NCI-H82 (cell line): Measurements from ENCODE around the gene SFTA2.
A peak's percentile ranks its signal among the peaks of the same experiment; 100 is the strongest.
"Not testable (repeated sequence)": the region's sequence is repeated elsewhere in the genome, so short reads cannot be mapped to it uniquely, and the experiment has no call there.

Experiments
- DNase-seq: peaks from one replicate; lab custom pipeline; 2025; lab: John Stamatoyannopoulos, UW

SFTA2 gene

DNA sequence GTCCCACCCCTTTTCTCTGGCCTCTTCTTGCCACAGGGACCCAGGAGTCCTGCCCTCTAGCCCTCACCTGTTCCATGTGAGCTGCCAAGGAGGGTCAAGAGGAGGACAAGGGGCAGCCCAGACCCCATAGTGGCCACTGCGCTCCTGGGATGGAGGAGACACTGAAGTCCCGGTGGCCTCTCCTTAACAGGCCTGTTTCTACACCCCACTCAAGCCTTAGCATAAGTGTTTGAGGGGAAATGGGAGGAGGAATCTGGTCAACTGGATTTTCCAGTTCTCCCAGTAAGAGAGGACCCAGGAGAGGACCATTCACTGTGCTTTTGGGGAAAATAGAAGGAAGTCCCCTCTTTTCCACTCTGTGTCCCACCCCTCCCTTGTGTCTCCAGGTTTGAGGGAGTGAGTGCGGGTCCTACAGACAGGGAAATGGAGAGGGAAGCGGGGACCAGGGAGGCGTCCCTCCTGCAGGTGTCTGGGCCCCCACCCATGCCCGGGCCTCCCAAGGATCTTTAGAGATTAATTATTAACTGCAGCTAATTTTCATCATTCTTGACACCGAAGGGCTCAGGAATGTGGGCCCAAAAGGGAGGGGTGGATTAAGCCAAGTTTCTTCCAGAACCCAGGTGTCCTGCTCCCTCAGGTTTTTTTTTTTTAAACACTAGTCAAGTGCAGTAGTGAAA lies at the start of gene SFTA2:
Gene SFTA2, minus strand, starts transcription at position 202 of the 677 bp plus-strand sequence. Its CDS starts 74 bp downstream, at position 128.
- DNase-seq: no peak

DNA sequence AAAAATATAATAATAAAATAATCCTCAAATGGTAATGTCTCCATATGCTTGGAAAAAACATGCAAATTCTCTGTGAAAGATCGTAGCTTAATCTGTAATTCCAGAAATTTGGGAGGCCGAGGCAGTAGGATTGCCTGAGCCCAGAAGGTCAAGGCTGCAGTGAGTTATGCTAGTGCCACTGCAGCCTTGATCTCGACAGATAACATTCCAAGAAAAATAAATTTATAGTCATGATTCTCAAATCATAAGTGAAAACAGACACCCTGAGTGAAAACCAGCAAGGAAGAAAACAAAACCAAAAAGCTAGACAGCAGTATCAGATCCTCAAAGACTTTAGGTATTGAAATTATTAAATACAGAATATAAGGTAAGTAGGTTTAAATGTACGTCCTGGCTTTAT lies 47.7 kb upstream of the SFTA2 start:
- DNase-seq: no peak

- DNase-seq: no peak
Measured at GRCh38 chr6:30979141-30979540, 47.2 kb upstream of the SFTA2 start.

- no peak for DNase-seq
Measured at GRCh38 chr6:30974490-30975252, 42.7 kb upstream of the SFTA2 start.

DNA sequence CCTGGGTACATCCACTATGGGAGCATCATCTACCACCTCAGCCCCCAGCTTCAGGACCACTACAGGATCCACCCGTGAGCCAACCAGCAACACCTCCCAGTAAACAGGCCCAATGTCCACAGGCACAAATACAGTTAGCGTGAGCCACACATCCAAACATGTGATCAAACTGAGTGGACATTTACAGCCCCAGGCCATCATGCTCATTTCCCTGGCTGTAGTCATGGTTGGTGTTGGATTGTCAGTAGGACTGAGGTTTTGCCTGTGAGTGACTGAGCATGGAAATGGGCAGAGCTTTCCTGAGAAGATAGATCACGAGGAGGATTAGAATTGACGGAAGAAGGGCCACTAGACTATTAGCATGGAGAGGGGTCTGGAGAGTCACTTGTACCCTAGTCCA lies 40.8 kb upstream of the SFTA2 start:
- DNase-seq: no peak

- no peak for DNase-seq
Measured at GRCh38 chr6:30970946-30971345, 39.0 kb upstream of the SFTA2 start.

DNA sequence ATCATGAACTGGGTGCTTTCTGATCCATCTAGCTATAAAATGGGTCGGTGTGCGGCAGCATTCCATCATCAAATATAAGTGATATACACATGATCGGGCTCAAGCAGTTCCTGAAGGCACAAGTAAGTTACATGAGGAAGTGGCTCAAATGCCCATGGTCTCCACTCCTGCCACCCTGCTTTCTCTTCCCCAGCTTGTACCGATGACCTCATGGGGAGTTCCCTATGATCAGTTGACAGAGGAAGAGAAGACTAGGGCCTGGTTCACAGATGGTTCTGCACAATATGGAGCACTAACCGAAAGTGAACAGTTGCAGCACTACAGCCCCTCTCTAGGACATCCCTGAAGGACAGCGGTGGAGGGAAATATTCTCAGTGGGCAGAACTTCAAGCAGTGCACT lies 37.2 kb upstream of the SFTA2 start:
- DNase-seq: not testable (repeated sequence)

GRCh38 chr6:30966154-30966553 lies 34.2 kb upstream of the SFTA2 start:
- DNase-seq: no peak

DNA sequence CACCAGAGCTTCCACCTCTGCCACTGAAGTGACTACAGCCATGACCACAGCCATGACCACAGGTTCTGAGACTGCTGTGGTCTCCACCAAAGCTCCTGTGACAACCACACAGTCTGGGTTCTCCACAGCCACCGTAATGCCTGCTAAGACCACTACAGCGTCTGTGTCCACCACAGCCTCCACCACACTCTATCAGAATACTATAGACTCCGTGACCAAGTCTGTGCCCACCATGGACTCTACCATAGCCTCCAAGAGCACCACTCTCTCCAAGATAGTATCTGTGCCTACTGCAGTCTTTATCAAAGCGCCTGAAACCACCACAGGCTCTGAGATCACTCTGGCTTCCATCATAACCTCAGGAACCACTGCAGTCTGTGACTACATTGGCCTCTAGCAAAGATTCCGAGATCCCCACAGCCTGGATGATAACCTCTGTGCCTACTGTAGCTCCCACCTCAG lies 33.2 kb upstream of the SFTA2 start:
- DNase-seq: no peak

DNA sequence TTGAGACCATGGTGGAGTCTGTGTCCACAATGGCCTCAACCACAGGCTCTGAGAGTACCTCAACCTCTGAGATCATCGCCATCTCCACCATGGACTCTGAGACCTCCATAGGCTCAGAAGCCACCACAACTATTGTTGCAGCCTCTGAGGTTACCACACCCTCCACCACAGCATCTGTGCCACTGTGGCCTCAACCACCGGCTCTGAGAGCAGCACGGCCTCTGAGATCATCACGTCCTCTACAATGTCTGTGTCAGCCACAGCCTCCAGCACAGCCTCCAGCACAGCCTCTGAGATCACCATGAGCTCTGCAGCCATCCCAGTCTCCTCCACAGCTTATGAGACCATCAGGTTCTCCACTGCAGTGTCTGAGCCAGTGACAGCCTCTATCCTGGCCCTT lies 32.1 kb upstream of the SFTA2 start:
- no peak for DNase-seq

DNA sequence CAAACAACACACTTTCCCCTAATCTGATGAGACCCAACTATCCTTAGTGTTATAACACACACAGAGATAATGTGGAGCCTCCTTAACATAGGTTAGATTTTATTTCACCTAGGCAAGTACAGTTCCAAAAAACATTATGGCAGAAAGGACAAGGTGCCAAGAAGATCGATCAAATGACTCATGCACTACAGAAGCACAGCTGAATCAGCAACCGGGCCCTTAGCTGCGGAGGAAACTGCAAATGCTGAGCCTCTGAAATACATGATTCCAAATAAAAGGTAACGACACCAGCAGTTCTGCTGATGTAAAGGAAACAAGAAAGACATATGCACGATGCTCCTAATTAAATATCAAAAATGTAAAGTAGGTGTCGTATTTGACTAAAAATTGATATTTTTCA lies 31.7 kb upstream of the SFTA2 start:
- DNase-seq: no peak

GRCh38 chr6:30962716-30963115 lies 30.7 kb upstream of the SFTA2 start:
- DNase-seq: no peak

DNA sequence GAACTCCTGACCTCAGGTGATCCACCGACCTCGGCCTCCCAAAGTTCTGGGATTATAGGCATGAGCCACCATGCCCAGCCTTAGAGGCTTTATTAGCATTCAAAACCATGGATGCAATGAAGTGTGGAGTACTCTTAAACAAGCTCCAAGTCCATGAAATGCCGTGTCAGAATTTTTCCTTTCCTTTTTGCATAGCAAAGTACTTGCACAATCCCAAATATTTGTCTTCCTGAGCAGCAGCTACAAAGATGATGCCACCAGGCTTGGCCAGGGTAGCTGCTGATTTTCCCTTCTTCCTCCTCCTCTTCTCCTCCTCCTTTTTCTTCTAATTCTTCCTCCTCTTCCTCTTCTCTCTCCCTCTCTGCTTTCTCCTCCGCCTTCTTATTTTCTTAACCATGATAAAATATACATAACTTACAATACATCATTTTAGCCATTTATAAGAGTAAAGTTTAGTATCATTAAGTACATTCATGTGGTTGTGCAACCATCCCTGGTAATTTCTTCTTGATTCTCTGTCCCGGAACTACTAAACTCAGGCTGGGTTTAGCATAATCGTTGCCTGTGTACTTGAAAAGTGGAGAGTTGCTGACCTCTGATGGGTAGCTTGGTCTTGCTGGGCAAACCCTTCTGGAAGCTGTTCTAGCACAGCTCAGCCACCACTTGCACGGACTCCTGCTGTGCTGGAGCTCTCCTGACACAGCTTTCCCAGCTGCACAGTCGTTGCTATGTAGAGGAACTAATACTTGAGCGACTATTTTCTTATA lies 29.1 kb upstream of the SFTA2 start:
- DNase-seq: no peak

GRCh38 chr6:30957716-30958115 lies 25.7 kb upstream of the SFTA2 start:
- no peak for DNase-seq

DNA sequence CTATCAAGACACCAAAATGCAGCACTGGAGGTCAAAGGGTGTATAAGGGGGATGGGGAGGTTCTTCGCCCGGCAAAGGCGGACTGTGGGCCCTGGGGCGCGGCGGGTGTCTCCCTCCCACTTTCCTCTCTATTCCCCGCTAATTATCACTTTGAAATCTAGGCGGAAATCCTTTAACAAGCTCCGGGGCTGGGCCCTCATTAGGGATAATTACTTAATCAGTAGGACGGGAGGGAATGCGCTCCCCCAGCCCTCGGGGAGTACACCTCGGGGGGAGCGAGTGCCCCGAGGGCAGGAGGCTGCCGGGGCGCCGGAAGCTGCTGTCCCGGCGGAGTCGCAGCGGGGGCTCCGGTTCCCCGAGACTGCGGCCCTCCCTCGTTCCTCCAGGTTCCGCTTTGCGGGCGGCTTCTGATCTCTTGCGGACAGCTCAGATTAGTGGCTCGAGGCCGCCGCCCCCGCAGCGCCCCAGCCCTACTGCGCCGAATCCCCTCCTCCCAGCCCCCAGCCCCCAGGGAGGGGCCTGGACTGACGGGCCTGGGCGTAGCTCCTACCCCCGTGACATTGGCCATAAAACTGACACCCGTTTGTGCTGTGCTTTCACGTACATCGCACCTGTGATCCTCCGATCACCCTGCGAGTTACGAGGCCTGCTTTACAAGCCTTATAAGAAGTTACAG lies 23.5 kb upstream of the SFTA2 start:
- DNase-seq: peak; percentile 69

GRCh38 chr6:30954631-30955366 lies 22.8 kb upstream of the SFTA2 start:
- no peak for DNase-seq

GRCh38 chr6:30951907-30952469 lies 20.0 kb upstream of the SFTA2 start:
- no peak for DNase-seq

GRCh38 chr6:30948811-30949210 lies 16.8 kb upstream of the SFTA2 start:
- no peak for DNase-seq

DNA sequence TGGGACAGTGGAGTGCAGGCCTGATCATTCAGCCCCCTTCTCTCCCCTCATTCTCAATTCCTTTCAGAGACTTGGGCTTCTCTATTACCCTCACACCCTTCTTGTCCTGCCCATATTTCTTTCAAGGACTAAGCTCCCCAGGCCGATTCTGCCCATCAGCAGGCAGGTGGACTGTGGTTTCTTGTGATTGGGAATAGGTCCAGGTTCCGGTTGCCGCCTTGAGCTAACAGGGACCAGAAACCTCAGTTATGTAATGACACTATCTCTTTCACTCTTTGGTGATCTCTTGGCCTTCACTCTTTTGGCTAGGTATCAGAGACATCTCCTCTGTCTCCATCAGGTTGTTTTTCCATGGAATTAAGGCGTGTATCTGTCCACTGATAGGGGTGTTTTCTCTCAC lies 15.3 kb upstream of the SFTA2 start:
- DNase-seq: no peak

DNA sequence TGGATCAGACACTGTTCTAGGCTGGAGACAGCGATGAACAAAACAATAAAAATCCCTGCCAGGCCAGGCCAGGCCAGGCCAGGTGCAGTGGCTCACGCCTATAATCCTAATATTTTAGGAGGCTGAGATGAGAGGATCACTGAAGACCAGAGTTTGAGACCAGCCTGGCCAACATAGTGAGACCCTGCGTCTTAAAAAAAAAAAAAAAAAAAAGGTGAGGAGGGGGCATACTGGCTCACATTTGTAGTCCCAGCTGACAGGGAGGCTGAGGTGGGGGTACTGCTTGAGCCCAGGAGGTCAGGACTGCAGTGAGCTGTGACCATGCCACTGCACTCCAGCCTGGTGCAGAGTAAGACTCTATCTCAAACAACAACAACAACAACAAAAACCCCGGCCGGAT lies 13.3 kb upstream of the SFTA2 start:
- no peak for DNase-seq

- DNase-seq: no peak
Measured at GRCh38 chr6:30944051-30944450, 12.1 kb upstream of the SFTA2 start.
